ENCODE measurements around the gene CAMK2B. TPM values are rescaled to one million over a fixed set of nuclear protein-coding genes. Genes with fewer than 3 reads are reported as not detected.

The CAMK2B gene
- total and polyA plus RNA-seq, 12 donors, result 30.8 to 152 (median 113) TPM

DNA sequence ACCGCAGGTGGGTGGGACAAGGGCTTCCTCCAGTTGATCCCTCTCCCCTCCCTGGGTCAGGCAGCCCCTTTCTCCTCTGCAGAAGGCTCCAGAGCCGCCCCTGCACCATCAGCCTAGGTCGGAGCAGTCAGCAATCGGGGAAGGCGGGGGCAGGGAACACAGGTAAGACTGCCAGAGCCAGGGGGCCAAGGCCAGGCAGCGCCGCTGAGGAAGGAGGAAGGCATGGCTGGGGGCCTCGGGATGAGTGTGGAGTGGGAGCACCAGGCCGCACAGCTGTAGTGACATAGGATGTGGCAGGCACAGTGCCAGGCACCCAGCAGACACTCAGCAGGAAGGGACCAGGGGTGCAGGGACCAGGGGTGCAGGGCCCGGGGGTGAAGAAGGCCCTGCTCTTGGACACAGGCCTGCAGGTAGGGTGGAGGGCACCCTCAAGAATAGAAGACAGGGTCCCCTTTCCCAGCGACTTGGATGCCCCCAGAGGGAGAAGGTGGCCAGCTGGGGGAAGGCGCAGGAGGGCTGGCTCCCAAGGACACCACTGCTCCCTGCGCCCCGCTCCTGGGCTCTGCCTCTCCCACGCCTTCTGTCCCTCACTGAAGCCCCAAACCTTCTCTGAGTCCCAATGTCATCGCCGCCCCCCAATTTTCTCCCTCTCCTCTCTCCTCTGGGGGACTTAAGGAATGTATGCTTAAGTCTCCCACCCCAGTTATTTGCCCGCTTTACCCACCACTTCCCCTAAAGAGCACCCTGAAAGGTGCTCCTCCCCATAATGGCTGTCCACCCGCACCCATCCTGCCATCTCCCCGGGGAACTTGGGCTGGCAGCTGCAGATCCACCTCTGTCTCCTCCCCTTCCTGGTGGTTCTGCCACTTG, 38.5 kb downstream of the CAMK2B start:
- no peaks in the 10 kb centered on the region for H3K36me3 ChIP-seq
- H3K27ac ChIP-seq, result peak overlapping the region in 5 of 10 donors; percentile 20 to 58 (median 48)
- no peaks in the 10 kb centered on the region for H3K9me3 ChIP-seq
- H3K4me1 ChIP-seq, result peaks cover 15 to 84% (median 47%) of the 10 kb centered on the region in 9 donors
- TF ChIP-seq, protein P1, sequence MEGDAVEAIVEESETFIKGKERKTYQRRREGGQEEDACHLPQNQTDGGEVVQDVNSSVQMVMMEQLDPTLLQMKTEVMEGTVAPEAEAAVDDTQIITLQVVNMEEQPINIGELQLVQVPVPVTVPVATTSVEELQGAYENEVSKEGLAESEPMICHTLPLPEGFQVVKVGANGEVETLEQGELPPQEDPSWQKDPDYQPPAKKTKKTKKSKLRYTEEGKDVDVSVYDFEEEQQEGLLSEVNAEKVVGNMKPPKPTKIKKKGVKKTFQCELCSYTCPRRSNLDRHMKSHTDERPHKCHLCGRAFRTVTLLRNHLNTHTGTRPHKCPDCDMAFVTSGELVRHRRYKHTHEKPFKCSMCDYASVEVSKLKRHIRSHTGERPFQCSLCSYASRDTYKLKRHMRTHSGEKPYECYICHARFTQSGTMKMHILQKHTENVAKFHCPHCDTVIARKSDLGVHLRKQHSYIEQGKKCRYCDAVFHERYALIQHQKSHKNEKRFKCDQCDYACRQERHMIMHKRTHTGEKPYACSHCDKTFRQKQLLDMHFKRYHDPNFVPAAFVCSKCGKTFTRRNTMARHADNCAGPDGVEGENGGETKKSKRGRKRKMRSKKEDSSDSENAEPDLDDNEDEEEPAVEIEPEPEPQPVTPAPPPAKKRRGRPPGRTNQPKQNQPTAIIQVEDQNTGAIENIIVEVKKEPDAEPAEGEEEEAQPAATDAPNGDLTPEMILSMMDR (IDR thresholded peaks at IDR 0.05), result no peak
- 87 to 94% methylated on average over 17 to 20 of the region's 20 CpGs for WGBS, 2 donors
- no peaks in the 10 kb centered on the region for H3K27me3 ChIP-seq
- ATAC-seq (no peak), DNase-seq (peak in 1 of 2 donors; percentile 13)
- intact Hi-C loops (cut with DNase I), result no loop called here
- no peak overlapping the region for H3K4me3 ChIP-seq

DNA sequence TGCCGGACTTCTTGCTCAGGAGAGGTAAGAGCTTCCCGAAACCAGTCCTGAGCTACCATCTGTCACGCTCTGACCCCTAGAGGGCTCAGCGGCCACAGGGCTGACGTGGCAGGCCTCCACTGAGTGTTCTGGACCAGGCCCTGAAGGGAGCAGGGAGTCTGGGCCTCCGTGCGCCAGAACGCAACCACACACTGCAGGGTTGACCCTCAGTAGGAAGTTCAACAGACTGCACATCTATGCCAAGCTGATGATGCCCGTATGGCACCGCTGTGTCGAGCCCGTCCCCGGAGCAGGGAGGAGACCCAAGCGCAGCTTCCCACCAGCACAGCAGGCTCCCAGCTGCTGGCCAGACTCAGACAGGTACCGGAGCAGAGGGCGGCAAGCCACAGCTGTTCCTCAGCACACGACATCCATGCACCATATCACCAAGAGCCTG, 39.2 kb downstream of the CAMK2B start:
- H3K27ac ChIP-seq, result peak overlapping the region in 5 of 10 donors; percentile 20 to 58 (median 48)
- WGBS, 2 donors, result 78 to 93% methylated on average over 17 of the region's 17 CpGs
- H3K36me3 ChIP-seq, result no peaks in the 10 kb centered on the region
- intact Hi-C loops (cut with DNase I), result no loop called here
- no peaks in the 10 kb centered on the region for H3K9me3 ChIP-seq
- H3K4me3 ChIP-seq, result no peak overlapping the region
- peaks cover 12 to 84% (median 42%) of the 10 kb centered on the region in 9 donors for H3K4me1 ChIP-seq
- peak in 3 of 8 donors; percentile 7 to 57 (median 19) for ATAC-seq
- DNase-seq, result peak in 1 of 2 donors; percentile 20
- TF ChIP-seq, protein P1 (IDR thresholded peaks at IDR 0.05), result peak in 3 of 9 donors; percentile 21 to 35 (median 28)
- no peaks in the 10 kb centered on the region for H3K27me3 ChIP-seq

DNA sequence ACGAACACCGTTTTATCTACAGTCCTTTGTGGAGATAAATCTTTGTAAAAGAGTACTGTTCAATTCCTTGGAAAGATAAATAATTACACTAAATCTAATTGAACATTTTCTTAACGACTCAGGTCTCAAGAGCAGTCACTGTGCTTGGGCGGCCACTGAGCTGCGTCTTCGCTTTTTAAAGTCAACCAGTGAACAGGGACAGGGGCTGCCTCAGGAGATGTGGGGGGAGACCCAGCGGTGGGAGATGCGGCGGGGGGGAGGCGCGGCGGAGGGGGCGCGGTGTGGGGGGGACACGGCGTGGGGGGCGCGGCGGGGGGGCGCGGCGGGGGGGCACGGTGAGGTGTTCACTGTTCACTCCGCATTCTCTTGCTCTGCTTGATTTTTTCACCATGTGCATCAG, 39.8 kb downstream of the CAMK2B start:
- no peak for DNase-seq
- no peaks in the 10 kb centered on the region for H3K36me3 ChIP-seq
- H3K27me3 ChIP-seq, result no peaks in the 10 kb centered on the region
- ATAC-seq, result no peak
- WGBS, 2 donors, result 90 to 94% methylated on average over 24 of the region's 24 CpGs
- H3K4me3 ChIP-seq, result no peak overlapping the region
- intact Hi-C loops (cut with DNase I), result no loop called here
- H3K9me3 ChIP-seq, result no peaks in the 10 kb centered on the region
- H3K4me1 ChIP-seq, result peaks cover 6 to 84% (median 40%) of the 10 kb centered on the region in 9 donors
- TF ChIP-seq, protein P1 (IDR thresholded peaks at IDR 0.05), result no peak
- H3K27ac ChIP-seq, result peak overlapping the region in 3 of 10 donors; percentile 20 to 58 (median 52)

DNA sequence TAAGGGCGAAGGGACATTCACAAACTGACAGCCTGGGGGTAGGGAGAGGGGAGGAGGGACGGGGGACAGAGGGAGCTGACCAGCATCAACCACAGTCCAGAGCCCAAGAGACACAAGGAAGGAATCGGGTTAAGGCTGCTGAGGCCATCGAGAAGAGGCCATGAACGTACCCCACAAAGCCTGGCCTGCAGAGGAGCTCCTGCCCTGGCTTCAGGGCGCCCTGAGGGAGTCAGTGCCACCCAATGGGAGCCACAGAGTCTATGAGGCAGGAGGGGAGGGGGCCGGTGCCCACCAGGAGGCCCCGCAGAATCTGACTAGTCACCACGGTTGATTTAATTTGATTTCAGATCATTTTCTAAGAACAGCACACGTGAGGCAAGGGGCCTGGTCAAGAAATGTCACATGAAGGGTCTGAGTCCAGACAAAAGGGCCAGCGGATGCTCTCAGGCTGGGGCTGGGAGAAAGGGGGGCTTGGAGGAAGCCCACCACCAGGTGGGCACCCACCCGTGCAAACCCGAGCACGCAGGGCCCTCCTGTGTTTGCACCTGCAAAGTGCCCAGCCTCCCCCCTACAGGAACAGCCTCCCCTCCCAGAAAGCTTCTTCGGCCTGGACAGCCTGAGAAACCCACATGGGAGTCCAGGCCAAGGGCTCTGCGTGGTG, 40.4 kb downstream of the CAMK2B start:
- no peak for ATAC-seq
- Histone ChIP-seq H3K27me3 (no peaks in the 10 kb centered on the region), H3K4me3 (no peak overlapping the region), H3K4me1 (peaks cover 6 to 84% (median 35%) of the 10 kb centered on the region in 9 donors), H3K36me3 (no peaks in the 10 kb centered on the region), H3K27ac (peak overlapping the region in 4 of 10 donors; percentile 75 to 86 (median 82)), H3K9me3 (no peaks in the 10 kb centered on the region)
- TF ChIP-seq, protein P1 (IDR thresholded peaks at IDR 0.05), result no peak
- 89 to 90% methylated on average over 16 of the region's 16 CpGs for WGBS, 2 donors
- intact Hi-C loops (cut with DNase I), result no loop called here
- peak in 1 of 2 donors; percentile 6 for DNase-seq

All from heart right ventricle (tissue), 16 donors.